ENCODE results near the gene GOLM1. TPM values are rescaled to one million over a fixed set of nuclear protein-coding genes. Genes with fewer than 3 reads are reported as not detected.

The GOLM1 gene
- total and polyA plus RNA-seq, 2 of the 8 experiments (the other 6 are each of a cell fraction or from before 2014, with no cell fraction given), result 45.9 to 88.9 TPM

DNA sequence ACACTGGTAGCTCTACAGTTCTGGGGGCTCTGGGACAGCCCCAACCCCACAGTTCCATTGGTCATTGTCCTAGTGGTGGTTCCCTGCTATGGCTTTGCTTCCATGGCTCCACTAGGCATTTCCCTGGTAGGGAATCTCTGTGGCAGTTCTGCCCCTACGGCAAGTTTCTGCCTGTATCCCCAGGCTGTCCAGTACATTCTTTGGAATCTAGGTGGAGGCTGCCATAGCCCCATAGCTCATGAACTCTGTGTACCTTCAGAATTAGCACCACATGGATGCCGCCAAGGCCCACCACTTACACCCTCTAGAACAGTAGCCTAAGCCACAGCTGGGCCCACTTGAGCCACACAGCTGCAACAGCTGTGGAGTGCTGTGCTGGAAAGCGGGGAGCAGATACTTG, 3.3 kb upstream of the GOLM1 start:
- no peak overlapping the region for H3K18ac ChIP-seq (ENCODE audit: extremely low read depth, low read length)
- peaks cover 0 to under 1% of the 10 kb centered on the region in 2 experiments for H4K20me1 ChIP-seq (replicated peaks in 1 of 2; ENCODE audit: control insufficient read depth in 1 of 2, insufficient read depth in 2 of 2, low read length in 2 of 2)
- peaks cover 0 to 14% (median 6%) of the 10 kb centered on the region in 4 experiments; a peak in 5 of 7 replicates for H3K27me3 ChIP-seq (replicated peaks in 1 of 4; ENCODE audit: control insufficient read depth in 3 of 4, extremely low read depth in 1 of 4, insufficient read depth in 3 of 4, low read length in 3 of 4)
- peaks cover 0 to 10% of the 10 kb centered on the region in 2 experiments; a peak in 2 of 4 replicates for H3K79me2 ChIP-seq (ENCODE audit: control insufficient read depth in 1 of 2, insufficient read depth in 2 of 2, low read length in 2 of 2)
- H3K79me1 ChIP-seq (ENCODE audit: low read depth, low read length), result no peaks in the 10 kb centered on the region
- H3K4ac ChIP-seq (replicated peaks; ENCODE audit: insufficient read length, low read depth, low read length), result no peak overlapping the region
- H3K23me2 ChIP-seq (ENCODE audit: low read depth, low read length), result peaks cover 6% of the 10 kb centered on the region
- no peaks in the 10 kb centered on the region for H3K36me3 ChIP-seq (ENCODE audit: control insufficient read depth in 2 of 4, insufficient read depth in 4 of 4, low read length in 3 of 4)
- CTCF ChIA-PET (ENCODE audit: partially characterized antibody), result interaction anchor here (0.8 to 1.0 kb wide), 2 partner anchors 18 to 99 kb away, joined by 3 to 5 read pairs; no protein-coding TSS in a partner anchor
- H2BK5ac ChIP-seq (ENCODE audit: low read depth, low read length), result no peak overlapping the region
- H2BK12ac ChIP-seq (ENCODE audit: low read depth, low read length), result no peak overlapping the region
- no peak overlapping the region for H3K9ac ChIP-seq (replicated peaks in 1 of 4; ENCODE audit: extremely low read depth in 1 of 4, low read depth in 3 of 4, low read length in 3 of 4)
- H4K5ac ChIP-seq (ENCODE audit: insufficient read length, low read depth, low read length), result no peak overlapping the region
- FAIRE-seq (no peak), DNase-seq (ENCODE audit: low read depth in 1 of 2, low spot score in 2 of 2) (no peak)
- 80% methylated on average over 3 of the region's 3 CpGs; no CpG with 5 or more reads in 1 of the 2 experiments for WGBS, 2 experiments (ENCODE audit: extremely low coverage in 1 of 2, insufficient coverage in 1 of 2, insufficient read length in 1 of 2, insufficient replicate concordance in 2 of 2, low coverage in 1 of 2, low lambda C conversion rate in 2 of 2, missing lambda C conversion rate in 1 of 2)
- H2BK15ac ChIP-seq (ENCODE audit: low read length), result no peak overlapping the region
- no peak overlapping the region for H3K4me3 ChIP-seq (ENCODE audit: extremely low read depth in 1 of 4, insufficient read depth in 2 of 4, low read depth in 3 of 4, low read length in 4 of 4)
- no peak overlapping the region for H4K8ac ChIP-seq (ENCODE audit: extremely low read depth, insufficient read depth, low read length)
- no peak overlapping the region for H4K91ac ChIP-seq (replicated peaks; ENCODE audit: insufficient read length, low read length)
- H2BK120ac ChIP-seq (replicated peaks; ENCODE audit: low read depth, low read length), result no peak overlapping the region
- peaks cover 0 to 8% (median 1%) of the 10 kb centered on the region in 4 experiments; a peak in 4 of 7 replicates for H3K4me1 ChIP-seq (replicated peaks in 1 of 4; ENCODE audit: control insufficient read depth in 3 of 4, insufficient read depth in 4 of 4, low read length in 3 of 4)
- no peak overlapping the region for H3K27ac ChIP-seq (ENCODE audit: low read depth, low read length)
- H3K14ac ChIP-seq (ENCODE audit: insufficient read length), result no peak overlapping the region
- H3K23ac ChIP-seq (ENCODE audit: insufficient read length), result no peak overlapping the region
- H3K9me3 ChIP-seq (ENCODE audit: insufficient read depth in 2 of 2, low read depth in 1 of 2, low read length in 1 of 2), result no peaks in the 10 kb centered on the region
- H3K4me2 ChIP-seq (ENCODE audit: insufficient read depth in 1 of 2, low read depth in 2 of 2, low read length in 2 of 2), result no peak overlapping the region
- TF ChIP-seq CEBPB (IDR thresholded peaks at IDR 0.05; ENCODE audit: low read depth, low read length) (no peak), USF2 (IDR thresholded peaks at IDR 0.05; ENCODE audit: low read length) (no peak), RFX5 (IDR thresholded peaks at IDR 0.05; ENCODE audit: borderline replicate concordance, low read depth, low read length) (no peak), EP300 (IDR thresholded peaks at IDR 0.05; ENCODE audit: borderline replicate concordance in 1 of 2, low read depth in 2 of 2, low read length in 2 of 2) (no peak), E2F6 (IDR thresholded peaks at IDR 0.05) (no peak), POLR2A (IDR thresholded peaks at IDR 0.05; ENCODE audit: control extremely low read depth in 1 of 2, low read depth in 2 of 2, low read length in 2 of 2) (no peak)
- no peak overlapping the region for H2BK20ac ChIP-seq (ENCODE audit: low read length)
- no peak overlapping the region for H3K56ac ChIP-seq (replicated peaks; ENCODE audit: insufficient read length, low read depth, low read length)
- no peak overlapping the region for H2AFZ ChIP-seq (ENCODE audit: low read length)
- no peak overlapping the region for H2AK5ac ChIP-seq (ENCODE audit: low read depth, low read length)
- POLR2A ChIA-PET (ENCODE audit: partially characterized antibody), result no interaction called here
